PFSK-1 (cell line): Measurements from ENCODE around the gene CEL.

Source experiments
- FOXP2 ChIP-seq: optimal IDR thresholded peaks from 2 replicates; pipeline ENCODE3; 2011; ENCODE audit warnings: borderline replicate concordance, control low read depth, inconsistent platforms; ENCODE audit not compliant: insufficient read depth; ENCODE audit errors: extremely low read length, extremely low read depth
- POLR2AphosphoS5 ChIP-seq: IDR thresholded peaks from 2 replicates; pipeline ENCODE4 v1.6.1; 2012; ENCODE audit warnings: low read depth, mild to moderate bottlenecking, control low read depth, low read length, moderate library complexity
- SIN3A ChIP-seq: IDR thresholded peaks from 2 replicates; pipeline ENCODE4 v1.6.1; 2012; ENCODE audit warnings: mild to moderate bottlenecking, low read length, moderate library complexity, borderline replicate concordance; ENCODE audit not compliant: insufficient read depth
- TAF1 ChIP-seq: IDR thresholded peaks from 2 replicates; pipeline ENCODE4 v1.6.1; 2012; ENCODE audit warnings: low read length, control low read depth, borderline replicate concordance; ENCODE audit not compliant: insufficient read depth
- TF ChIP-seq, protein P1 (sequence below), 2 experiments: IDR thresholded peaks; 2 replicates each; pipeline versions ENCODE4 v1.6.1 to v1.8.0; 2011 to 2012; ENCODE audit warnings: low read depth in 2 of 2, low read length in 2 of 2, control low read depth in 1 of 2, inconsistent platforms in 1 of 2, mild to moderate bottlenecking in 1 of 2, moderate library complexity in 1 of 2; ENCODE audit not compliant: insufficient read depth in 1 of 2

Gene CEL

DNA sequence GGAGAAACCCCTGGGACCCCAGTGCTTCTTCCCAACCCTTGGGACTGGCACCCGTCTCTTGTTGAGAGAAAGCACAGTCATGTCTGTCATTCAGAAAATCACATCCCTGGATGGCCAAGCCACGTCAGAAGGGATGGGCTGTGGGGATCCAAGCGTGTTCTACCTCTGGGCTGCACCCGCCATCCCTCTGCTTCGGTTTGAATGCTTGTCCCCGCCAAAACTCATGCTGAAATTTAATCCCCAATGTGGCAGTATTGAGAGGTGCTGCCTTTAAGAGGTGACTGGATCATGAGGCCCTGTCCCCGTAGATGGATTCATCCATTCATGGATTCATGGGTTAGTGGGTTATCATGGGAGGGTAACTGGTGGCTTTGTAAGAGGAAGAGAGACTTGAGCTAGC lies 27.0 kb downstream of the CEL start:
- TF ChIP-seq FOXP2 (no peak), SIN3A (no peak), TAF1 (no peak), POLR2AphosphoS5 (no peak)
- TF ChIP-seq, protein P1, sequence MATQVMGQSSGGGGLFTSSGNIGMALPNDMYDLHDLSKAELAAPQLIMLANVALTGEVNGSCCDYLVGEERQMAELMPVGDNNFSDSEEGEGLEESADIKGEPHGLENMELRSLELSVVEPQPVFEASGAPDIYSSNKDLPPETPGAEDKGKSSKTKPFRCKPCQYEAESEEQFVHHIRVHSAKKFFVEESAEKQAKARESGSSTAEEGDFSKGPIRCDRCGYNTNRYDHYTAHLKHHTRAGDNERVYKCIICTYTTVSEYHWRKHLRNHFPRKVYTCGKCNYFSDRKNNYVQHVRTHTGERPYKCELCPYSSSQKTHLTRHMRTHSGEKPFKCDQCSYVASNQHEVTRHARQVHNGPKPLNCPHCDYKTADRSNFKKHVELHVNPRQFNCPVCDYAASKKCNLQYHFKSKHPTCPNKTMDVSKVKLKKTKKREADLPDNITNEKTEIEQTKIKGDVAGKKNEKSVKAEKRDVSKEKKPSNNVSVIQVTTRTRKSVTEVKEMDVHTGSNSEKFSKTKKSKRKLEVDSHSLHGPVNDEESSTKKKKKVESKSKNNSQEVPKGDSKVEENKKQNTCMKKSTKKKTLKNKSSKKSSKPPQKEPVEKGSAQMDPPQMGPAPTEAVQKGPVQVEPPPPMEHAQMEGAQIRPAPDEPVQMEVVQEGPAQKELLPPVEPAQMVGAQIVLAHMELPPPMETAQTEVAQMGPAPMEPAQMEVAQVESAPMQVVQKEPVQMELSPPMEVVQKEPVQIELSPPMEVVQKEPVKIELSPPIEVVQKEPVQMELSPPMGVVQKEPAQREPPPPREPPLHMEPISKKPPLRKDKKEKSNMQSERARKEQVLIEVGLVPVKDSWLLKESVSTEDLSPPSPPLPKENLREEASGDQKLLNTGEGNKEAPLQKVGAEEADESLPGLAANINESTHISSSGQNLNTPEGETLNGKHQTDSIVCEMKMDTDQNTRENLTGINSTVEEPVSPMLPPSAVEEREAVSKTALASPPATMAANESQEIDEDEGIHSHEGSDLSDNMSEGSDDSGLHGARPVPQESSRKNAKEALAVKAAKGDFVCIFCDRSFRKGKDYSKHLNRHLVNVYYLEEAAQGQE (IDR thresholded peaks at IDR 0.05; ENCODE audit: insufficient read depth in 1 of 2, low read depth in 2 of 2, low read length in 2 of 2): no peak

DNA sequence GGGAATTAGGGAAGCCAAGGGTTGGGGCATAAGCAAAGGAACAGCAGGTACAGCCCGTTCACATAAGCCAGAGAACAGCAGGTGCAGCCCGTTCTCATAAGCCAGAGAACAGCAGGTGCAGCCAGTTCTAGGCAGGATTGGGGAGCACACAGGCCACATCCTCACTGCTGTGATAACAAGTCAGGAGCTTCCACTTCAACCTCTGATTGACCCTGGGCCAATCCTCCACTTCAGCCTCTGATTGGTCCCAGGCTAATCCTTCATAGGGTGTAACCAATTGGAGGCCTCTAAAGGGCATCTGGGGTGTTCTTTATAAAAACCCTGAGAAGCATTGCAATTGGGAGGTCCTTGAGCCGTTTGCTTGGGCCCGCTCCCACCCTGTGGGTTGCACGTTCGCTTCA lies 27.5 kb downstream of the CEL start:
- no peak for TF ChIP-seq POLR2AphosphoS5
- no peak for TF ChIP-seq TAF1
- TF ChIP-seq SIN3A: no peak
- TF ChIP-seq, protein P1 (IDR thresholded peaks at IDR 0.05; ENCODE audit: insufficient read depth in 1 of 2, low read depth in 2 of 2, low read length in 2 of 2): no peak
- no peak for TF ChIP-seq FOXP2

DNA sequence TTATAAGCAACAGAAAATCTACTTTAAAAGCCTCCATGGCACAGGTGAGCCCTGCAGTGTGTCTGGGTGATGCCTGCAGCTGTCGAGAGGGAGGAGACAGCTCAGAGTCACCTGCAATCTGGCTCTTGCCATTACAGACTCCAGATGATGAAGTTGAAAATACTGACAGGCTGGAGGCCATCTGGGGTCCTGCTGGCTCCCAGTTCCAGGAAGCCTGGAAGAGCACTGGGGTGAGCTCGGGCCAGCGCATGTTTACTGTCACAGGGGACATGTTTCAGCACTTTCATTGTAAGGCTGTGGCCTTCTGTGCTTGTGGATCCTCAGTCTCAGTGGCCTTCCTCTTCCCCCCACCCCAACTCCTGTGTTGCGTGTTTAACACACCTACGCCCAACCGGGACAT lies 28.4 kb downstream of the CEL start:
- TF ChIP-seq FOXP2 (no peak), SIN3A (no peak), TAF1 (no peak)

DNA sequence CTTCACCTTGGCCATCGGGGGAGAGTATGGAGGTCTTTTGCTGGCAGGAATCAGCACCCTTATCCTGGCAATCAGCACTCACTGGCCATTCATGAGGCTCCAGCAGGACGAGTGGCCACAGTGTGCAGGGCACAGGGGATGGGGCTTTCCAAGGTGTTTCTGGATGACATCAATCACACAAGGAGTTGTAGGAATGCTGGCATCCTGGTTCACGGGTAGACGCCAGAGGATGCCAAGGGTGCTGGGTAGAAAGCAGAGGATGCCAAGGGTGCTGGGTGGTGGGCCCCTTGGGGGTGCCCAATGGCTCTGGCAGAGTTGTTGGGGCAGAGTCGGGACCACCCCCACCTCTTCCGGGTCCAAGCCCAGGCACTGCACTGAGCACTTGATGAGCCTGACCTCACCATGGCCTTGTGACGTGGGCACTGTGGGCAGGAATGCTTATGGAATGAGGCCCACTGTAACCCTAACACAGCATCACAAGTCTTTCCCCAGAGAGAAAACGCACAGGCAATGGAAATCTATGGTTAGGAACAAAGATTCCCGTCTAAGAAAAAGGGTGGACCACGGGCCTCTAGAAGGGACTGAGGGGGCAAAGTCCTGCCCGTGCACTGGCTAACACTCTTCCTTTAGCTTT lies 29.1 kb downstream of the CEL start:
- TF ChIP-seq TAF1 (no peak), SIN3A (no peak), FOXP2 (no peak), POLR2AphosphoS5 (no peak)
- TF ChIP-seq, protein P1 (IDR thresholded peaks at IDR 0.05; ENCODE audit: insufficient read depth in 1 of 2, low read depth in 2 of 2, low read length in 2 of 2): no peak

DNA sequence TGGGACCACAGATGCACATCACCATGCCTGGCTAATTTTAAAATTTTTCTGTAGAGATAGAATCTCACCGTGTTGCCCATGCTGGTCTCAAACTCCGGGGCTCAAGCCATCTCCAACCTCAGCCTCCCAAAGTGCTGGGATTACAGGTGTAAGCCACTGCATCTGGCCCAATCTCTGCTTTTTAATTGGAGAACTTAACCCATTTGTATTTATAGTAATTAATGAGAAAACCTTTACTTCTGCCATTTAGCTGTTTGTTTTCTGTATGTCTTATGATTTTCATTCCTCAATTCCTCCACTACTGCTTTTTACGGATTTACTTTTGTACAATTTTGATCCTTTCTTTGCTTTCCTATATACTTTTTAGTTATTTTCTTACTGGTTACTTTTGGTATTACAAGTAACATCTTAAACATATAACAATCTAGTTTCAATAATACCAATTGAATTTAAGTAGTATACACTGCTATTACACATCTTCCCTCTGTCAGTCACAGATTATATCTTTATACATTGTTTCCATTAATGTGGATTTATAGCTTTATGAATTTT lies 33.1 kb downstream of the CEL start:
- TF ChIP-seq, protein P1 (IDR thresholded peaks at IDR 0.05; ENCODE audit: insufficient read depth in 1 of 2, low read depth in 2 of 2, low read length in 2 of 2): no peak
- no peak for TF ChIP-seq POLR2AphosphoS5
- no peak for TF ChIP-seq FOXP2
- TF ChIP-seq SIN3A: no peak
- no peak for TF ChIP-seq TAF1
